Measurements from ENCODE around the gene IQSEC2. TPM values are rescaled to one million over a fixed set of nuclear protein-coding genes. Genes with fewer than 3 reads are reported as not detected.

The IQSEC2 gene
- under 1 TPM; 0.48 to 0.86 TPM for total RNA-seq

DNA sequence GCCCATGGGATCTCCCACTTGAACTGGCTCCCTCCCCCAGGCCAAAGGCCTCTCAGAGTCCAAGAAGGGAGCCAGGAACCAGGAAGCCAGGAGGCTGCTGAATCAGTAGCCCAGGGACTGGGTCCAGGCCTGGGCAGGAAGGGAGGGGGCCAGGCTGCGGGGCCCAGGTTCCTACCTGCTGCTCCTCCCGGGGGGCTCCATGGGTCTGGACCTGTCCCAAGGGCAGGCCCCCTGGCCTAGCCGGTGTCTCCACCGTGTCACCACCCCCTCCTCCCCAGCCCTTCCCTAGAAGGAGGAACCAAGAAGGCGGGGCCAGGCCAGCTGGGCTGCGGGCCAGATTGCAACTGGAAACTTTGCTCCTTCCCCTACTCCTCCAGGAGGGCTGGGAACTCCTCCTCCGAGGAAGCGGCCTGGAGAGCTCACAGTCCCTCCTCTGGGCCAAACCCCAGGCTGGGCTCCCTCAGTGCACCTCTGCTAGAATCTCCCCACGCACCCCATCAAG is at the start of gene IQSEC2:
Gene IQSEC2 (minus strand): TSS at position 264 of the 502 bp plus-strand sequence.
- Mint-ChIP-seq H3K36me3 (no peaks in the 10 kb centered on the region), H3K27me3 (peaks cover 0 to 25% of the 10 kb centered on the region in 2 donors), H3K27ac (no peak within 1 kb of the TSS), H3K4me1 (ENCODE audit: low read depth in 2 of 2) (peaks cover 13 to 23% of the 10 kb centered on the region in 2 donors), H3K9me3 (no peaks in the 10 kb centered on the region), H3K4me3 (peak within 1 kb of the TSS; percentile 13)
- ATAC-seq (no peak), DNase-seq (ENCODE audit: low spot score) (no peak)

DNA sequence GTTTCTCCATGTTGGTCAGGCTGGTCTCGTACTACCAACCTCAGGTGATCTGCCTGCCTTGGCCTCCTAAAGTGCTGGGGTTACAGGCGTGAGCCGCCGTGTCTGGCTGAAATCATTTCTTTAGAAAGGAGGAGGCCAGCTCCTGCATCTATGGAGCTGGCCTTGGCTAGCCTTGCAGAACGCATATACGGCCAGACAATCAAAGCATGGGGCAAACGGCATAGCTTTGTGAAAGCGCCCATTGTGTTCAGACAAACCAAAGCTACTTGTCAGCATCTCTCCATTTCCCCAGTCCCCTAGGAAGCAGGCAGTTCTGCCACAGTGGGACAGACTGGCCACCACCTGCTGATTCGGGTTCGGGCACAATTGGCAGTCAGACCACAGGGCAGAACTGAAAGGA is 48.9 kb upstream of the IQSEC2 start:
- Mint-ChIP-seq H3K4me1 (ENCODE audit: low read depth in 2 of 2) (no peaks in the 10 kb centered on the region), H3K27ac (no peak overlapping the region), H3K27me3 (peaks cover 31 to 36% of the 10 kb centered on the region in 2 donors), H3K9me3 (no peaks in the 10 kb centered on the region), H3K4me3 (no peak overlapping the region), H3K36me3 (no peaks in the 10 kb centered on the region)
- no peak for DNase-seq (ENCODE audit: low spot score)
- ATAC-seq, result no peak

DNA sequence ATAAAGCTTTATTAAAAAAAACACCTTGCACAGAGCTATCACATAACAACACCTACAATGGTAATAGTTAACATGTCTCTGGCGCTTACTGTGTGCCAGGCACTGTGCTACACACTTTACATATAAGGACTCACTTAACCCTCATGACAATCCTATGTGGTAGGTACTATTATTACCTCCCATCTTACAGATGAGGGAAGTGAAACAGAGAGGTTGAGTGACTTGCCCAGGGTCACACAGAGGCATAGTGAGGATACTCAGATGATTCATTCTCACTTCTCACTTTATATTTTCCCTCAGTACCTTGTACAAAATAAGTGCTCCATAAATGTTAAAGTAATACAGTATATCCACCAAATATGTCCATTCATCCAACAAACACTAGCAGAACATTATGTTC is 43.4 kb upstream of the IQSEC2 start:
- Mint-ChIP-seq H3K4me1 (ENCODE audit: low read depth in 2 of 2) (peaks cover 11 to 12% of the 10 kb centered on the region in 2 donors), H3K36me3 (no peaks in the 10 kb centered on the region), H3K9me3 (no peaks in the 10 kb centered on the region), H3K4me3 (no peak overlapping the region), H3K27me3 (peaks cover 33 to 45% of the 10 kb centered on the region in 2 donors), H3K27ac (no peak overlapping the region)
- DNase-seq (ENCODE audit: low spot score), result no peak
- ATAC-seq, result no peak

- H3K9me3 Mint-ChIP-seq, result no peaks in the 10 kb centered on the region
- peaks cover 13 to 16% of the 10 kb centered on the region in 2 donors for H3K4me1 Mint-ChIP-seq (ENCODE audit: low read depth in 2 of 2)
- H3K36me3 Mint-ChIP-seq, result no peaks in the 10 kb centered on the region
- no peak overlapping the region for H3K4me3 Mint-ChIP-seq
- no peak for DNase-seq (ENCODE audit: low spot score)
- peaks cover 33 to 49% of the 10 kb centered on the region in 2 donors for H3K27me3 Mint-ChIP-seq
- no peak for ATAC-seq
- H3K27ac Mint-ChIP-seq, result no peak overlapping the region
Measured at GRCh38 chrX:53324085-53324484, 42.7 kb upstream of the IQSEC2 start.

- no peak overlapping the region for H3K4me3 Mint-ChIP-seq
- H3K9me3 Mint-ChIP-seq, result no peaks in the 10 kb centered on the region
- no peaks in the 10 kb centered on the region for H3K36me3 Mint-ChIP-seq
- H3K27me3 Mint-ChIP-seq, result peaks cover 33 to 51% of the 10 kb centered on the region in 2 donors
- no peak overlapping the region for H3K27ac Mint-ChIP-seq
- H3K4me1 Mint-ChIP-seq (ENCODE audit: low read depth in 2 of 2), result peaks cover 13 to 16% of the 10 kb centered on the region in 2 donors
- no peak for DNase-seq (ENCODE audit: low spot score)
- ATAC-seq, result no peak
Measured at GRCh38 chrX:53323196-53323595, 41.8 kb upstream of the IQSEC2 start.

GRCh38 chrX:53321943-53322497 is 40.6 kb upstream of the IQSEC2 start:
- Mint-ChIP-seq H3K36me3 (no peaks in the 10 kb centered on the region), H3K4me1 (ENCODE audit: low read depth in 2 of 2) (peaks cover 20 to 22% of the 10 kb centered on the region in 2 donors), H3K4me3 (peak overlapping the region; percentile 59), H3K27me3 (peaks cover 33 to 50% of the 10 kb centered on the region in 2 donors), H3K27ac (peak overlapping the region in 1 of 2 donors; percentile 4), H3K9me3 (no peaks in the 10 kb centered on the region)
- no peak for DNase-seq (ENCODE audit: low spot score)
- ATAC-seq, result no peak

- Mint-ChIP-seq H3K4me3 (peak overlapping the region; percentile 59), H3K27ac (peak overlapping the region in 1 of 2 donors; percentile 4), H3K4me1 (ENCODE audit: low read depth in 2 of 2) (peaks cover 20 to 22% of the 10 kb centered on the region in 2 donors), H3K36me3 (no peaks in the 10 kb centered on the region), H3K9me3 (no peaks in the 10 kb centered on the region), H3K27me3 (peaks cover 32 to 50% of the 10 kb centered on the region in 2 donors)
- no peak for DNase-seq (ENCODE audit: low spot score)
- peak; percentile 68 to 70 for ATAC-seq
Measured at GRCh38 chrX:53321230-53321942, 40.0 kb upstream of the IQSEC2 start.

DNA sequence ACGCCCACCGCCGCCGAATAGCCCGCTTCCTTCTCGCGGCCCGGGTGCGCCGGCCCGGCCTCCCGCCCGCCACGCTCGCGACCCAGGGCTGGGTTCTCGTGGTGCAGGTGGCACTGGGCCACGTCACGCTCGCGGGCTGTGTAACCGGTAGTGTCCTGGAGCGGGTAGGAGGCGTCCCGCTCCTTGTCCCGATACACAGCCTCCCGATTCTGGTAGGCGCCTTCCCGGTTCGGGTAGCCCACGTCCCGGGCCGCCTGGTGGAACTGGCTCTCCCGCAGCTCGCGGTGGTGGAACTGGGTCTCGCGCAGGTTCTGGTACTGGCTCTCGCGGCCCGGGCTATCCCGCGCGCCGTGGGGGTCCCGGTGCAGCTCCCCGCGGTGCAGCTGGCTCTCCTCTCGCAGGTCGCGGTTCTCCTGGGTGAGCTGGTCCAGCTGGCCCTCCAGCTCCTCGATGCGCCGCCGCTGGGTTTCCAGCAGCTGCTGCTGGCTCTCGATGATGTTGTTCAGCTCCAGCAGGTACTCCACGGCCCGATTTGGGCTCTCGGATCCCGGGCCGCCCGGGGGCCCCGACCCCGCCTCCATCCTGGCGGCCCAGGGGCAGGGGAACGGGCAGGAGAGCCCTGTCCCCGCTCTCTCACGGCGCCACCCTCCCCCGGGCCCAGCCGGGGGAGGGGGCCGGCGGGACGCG is 39.3 kb upstream of the IQSEC2 start:
- Mint-ChIP-seq H3K27ac (no peak overlapping the region), H3K27me3 (peaks cover 25 to 44% of the 10 kb centered on the region in 2 donors), H3K4me3 (no peak overlapping the region), H3K4me1 (ENCODE audit: low read depth in 2 of 2) (peaks cover 20 to 22% of the 10 kb centered on the region in 2 donors), H3K36me3 (no peaks in the 10 kb centered on the region), H3K9me3 (no peaks in the 10 kb centered on the region)
- ATAC-seq (peak; percentile 22 to 53), DNase-seq (ENCODE audit: low spot score) (no peak)

- Mint-ChIP-seq H3K36me3 (no peaks in the 10 kb centered on the region), H3K4me3 (peak overlapping the region; percentile 74), H3K4me1 (ENCODE audit: low read depth in 2 of 2) (peaks cover 20 to 22% of the 10 kb centered on the region in 2 donors), H3K27me3 (peaks cover 19 to 41% of the 10 kb centered on the region in 2 donors), H3K27ac (peak overlapping the region in 1 of 2 donors; percentile 50), H3K9me3 (no peaks in the 10 kb centered on the region)
- DNase-seq (ENCODE audit: low spot score), result no peak
- no peak for ATAC-seq
Measured at GRCh38 chrX:53319614-53320542, 38.5 kb upstream of the IQSEC2 start.

- Mint-ChIP-seq H3K4me1 (ENCODE audit: low read depth in 2 of 2) (peaks cover 20 to 22% of the 10 kb centered on the region in 2 donors), H3K4me3 (no peak overlapping the region), H3K27me3 (peaks cover 14 to 37% of the 10 kb centered on the region in 2 donors), H3K9me3 (no peaks in the 10 kb centered on the region), H3K27ac (no peak overlapping the region), H3K36me3 (no peaks in the 10 kb centered on the region)
- DNase-seq (ENCODE audit: low spot score) (no peak), ATAC-seq (no peak)
Measured at GRCh38 chrX:53318766-53319353, 37.5 kb upstream of the IQSEC2 start.

GRCh38 chrX:53317365-53318069 is 36.1 kb upstream of the IQSEC2 start:
- H3K9me3 Mint-ChIP-seq, result no peaks in the 10 kb centered on the region
- H3K4me3 Mint-ChIP-seq, result no peak overlapping the region
- H3K27ac Mint-ChIP-seq, result no peak overlapping the region
- peaks cover 20 to 22% of the 10 kb centered on the region in 2 donors for H3K4me1 Mint-ChIP-seq (ENCODE audit: low read depth in 2 of 2)
- DNase-seq (ENCODE audit: low spot score) (peak; percentile 69), ATAC-seq (peak; percentile 83 to 86)
- H3K27me3 Mint-ChIP-seq, result peaks cover 11 to 30% of the 10 kb centered on the region in 2 donors
- H3K36me3 Mint-ChIP-seq, result no peaks in the 10 kb centered on the region

GRCh38 chrX:53316860-53317237 is 35.5 kb upstream of the IQSEC2 start:
- Mint-ChIP-seq H3K27me3 (peaks cover 5 to 28% of the 10 kb centered on the region in 2 donors), H3K27ac (no peak overlapping the region), H3K9me3 (no peaks in the 10 kb centered on the region), H3K4me1 (ENCODE audit: low read depth in 2 of 2) (peaks cover 14 to 17% of the 10 kb centered on the region in 2 donors), H3K36me3 (no peaks in the 10 kb centered on the region), H3K4me3 (no peak overlapping the region)
- ATAC-seq (no peak), DNase-seq (ENCODE audit: low spot score) (peak; percentile 31)
